CD4-positive, alpha-beta memory T cell (primary cell): ENCODE data around the gene DIP2C. TPM values are rescaled to one million over a fixed set of nuclear protein-coding genes. Genes with fewer than 3 reads are reported as not detected.

Experiments
- CTCF ChIA-PET: fragments of 350-600 bp; sonication (Branson Sonifier 250); formaldehyde crosslinking; loops from one replicate; lab custom pipeline; 2021; ENCODE audit warnings: inconsistent platforms; ENCODE audit not compliant: partially characterized antibody; lab: Charles Lee
- POLR2A ChIA-PET: fragments of 350-600 bp; sonication (Branson Sonifier 250); formaldehyde crosslinking; loops from one replicate; lab custom pipeline; 2021; ENCODE audit not compliant: partially characterized antibody; lab: Charles Lee
- DNase-seq, 5 donors: peaks; one replicate each; pipeline versions ENCODE4 v3.0.0 to v3.0.0-alpha.2; 2020 to 2022; ENCODE audit warnings: mixed read lengths in 1 of 5
- H3K27ac ChIP-seq: one replicate; pipeline ENCODE4 v1.7.0; 2013; ENCODE audit warnings: low read depth, low read length
- H3K27me3 ChIP-seq: 2 replicates; pipeline ENCODE4 v1.7.0; 2013; ENCODE audit warnings: mild to moderate bottlenecking, low read length, moderate library complexity; ENCODE audit not compliant: insufficient read depth
- H3K36me3 ChIP-seq: 2 replicates; pipeline ENCODE4 v1.7.0; 2013; ENCODE audit warnings: mild to moderate bottlenecking, low read length, moderate library complexity; ENCODE audit not compliant: insufficient read depth
- H3K4me1 ChIP-seq: 2 replicates; pipeline ENCODE4 v1.7.0; 2013; ENCODE audit warnings: mild to moderate bottlenecking, low read length, moderate library complexity; ENCODE audit not compliant: insufficient read depth
- H3K4me3 ChIP-seq, 2 donors: one replicate each; pipeline ENCODE4 v1.7.0; 2013; ENCODE audit warnings: low read length in 2 of 2, mild to moderate bottlenecking in 1 of 2
- H3K9me3 ChIP-seq, 2 donors: one replicate each; pipeline ENCODE4 v1.7.0; 2013; ENCODE audit warnings: low read length in 2 of 2, control low read depth in 1 of 2; ENCODE audit not compliant: control insufficient read depth in 1 of 2
- H3K27ac Mint-ChIP-seq, 7 donors: one replicate each; pipeline ENCODE4 v1.8.0; 2020 to 2021; ENCODE audit warnings: mixed read lengths in 7 of 7, mild to moderate bottlenecking in 6 of 7, inconsistent platforms in 3 of 7, moderate library complexity in 3 of 7
- H3K27me3 Mint-ChIP-seq, 2 donors: one replicate each; pipeline ENCODE4 v1.8.0; 2020 to 2021; ENCODE audit warnings: mixed read lengths in 2 of 2
- H3K36me3 Mint-ChIP-seq, 2 donors: one replicate each; pipeline ENCODE4 v1.8.0; 2020 to 2021; ENCODE audit warnings: mixed read lengths in 2 of 2, inconsistent platforms in 1 of 2, mild to moderate bottlenecking in 1 of 2
- H3K4me1 Mint-ChIP-seq, 4 donors: one replicate each; pipeline ENCODE4 v1.8.0; 2020 to 2021; ENCODE audit warnings: mixed read lengths in 4 of 4, mild to moderate bottlenecking in 1 of 4
- H3K4me3 Mint-ChIP-seq, 8 donors: one replicate each; pipeline ENCODE4 v1.8.0; 2020 to 2021; ENCODE audit warnings: mixed read lengths in 8 of 8, mild to moderate bottlenecking in 7 of 8, moderate library complexity in 6 of 8, inconsistent platforms in 3 of 8
- H3K9me3 Mint-ChIP-seq, 8 donors: one replicate each; pipeline ENCODE4 v1.8.0; 2020 to 2021; ENCODE audit warnings: mixed read lengths in 8 of 8, mild to moderate bottlenecking in 5 of 8, inconsistent platforms in 3 of 8, moderate library complexity in 1 of 8
- intact Hi-C: fragments of 100-400 bp; cut with micrococcal nuclease; formaldehyde crosslinking; loops from one replicate; pipeline ENCODE4 v1.15.1; 2023
- polyA plus RNA-seq, 2 donors: library from polyadenylated mRNA; unstranded; fragments of 300-500 nt; fragmentation: Illumina TruSeq; gene quantifications; one replicate each; pipeline ENCODE4 v1.2.3, GENCODE V29; 2021
- total RNA-seq, 2 experiments: library from RNA; stranded (reverse); gene quantifications; one replicate each; pipeline ENCODE4 v1.2.3, GENCODE V29; 2021

Gene DIP2C
- total and polyA plus RNA-seq, 4 experiments from 2014 or later = 1.1 to 6.0 (median 3.9) TPM

DNA sequence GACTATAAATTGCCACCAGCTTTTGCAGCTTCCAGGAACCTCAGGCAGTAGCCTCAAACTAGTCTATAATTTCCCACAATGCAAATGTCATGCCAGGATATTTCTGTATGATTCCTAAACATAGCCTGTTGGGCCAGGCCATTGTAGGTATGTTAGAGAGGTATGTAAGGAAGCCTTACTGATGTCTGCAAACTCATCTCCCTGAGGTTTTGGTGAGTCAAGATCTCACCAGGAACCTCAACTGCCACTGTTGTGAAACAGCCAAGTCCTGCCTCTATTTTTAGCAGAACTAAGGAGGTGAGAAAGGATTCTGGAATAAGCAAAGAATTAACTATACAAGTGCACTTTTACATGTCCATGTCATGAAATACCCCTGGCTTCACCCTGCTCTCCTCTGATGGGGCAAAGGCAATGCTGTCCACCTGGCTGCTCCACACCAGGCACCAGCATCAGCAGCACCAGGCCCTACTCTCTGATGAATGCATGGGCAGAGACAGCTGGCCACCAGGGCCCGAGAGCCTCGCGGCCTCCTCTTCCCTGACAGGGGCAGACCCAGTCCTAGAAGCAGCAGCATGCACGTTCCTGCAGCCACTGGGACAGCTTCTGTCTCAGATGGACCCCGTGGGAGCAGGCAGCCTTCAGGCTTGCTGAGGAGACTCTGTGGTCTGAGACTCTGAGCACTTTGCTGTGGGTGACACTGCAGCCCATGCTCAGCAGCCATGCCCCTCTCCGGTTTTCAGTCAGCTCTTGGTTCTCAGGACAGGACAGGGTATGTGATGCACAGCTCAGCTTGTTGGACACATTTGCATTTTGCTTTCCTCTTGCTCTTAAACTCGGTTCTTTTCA, 407.0 kb downstream of the DIP2C start:
- no peak overlapping the region for H3K27ac Mint-ChIP-seq
- H3K4me3 Mint-ChIP-seq = no peak overlapping the region
- intact Hi-C loops = no loop called here

DNA sequence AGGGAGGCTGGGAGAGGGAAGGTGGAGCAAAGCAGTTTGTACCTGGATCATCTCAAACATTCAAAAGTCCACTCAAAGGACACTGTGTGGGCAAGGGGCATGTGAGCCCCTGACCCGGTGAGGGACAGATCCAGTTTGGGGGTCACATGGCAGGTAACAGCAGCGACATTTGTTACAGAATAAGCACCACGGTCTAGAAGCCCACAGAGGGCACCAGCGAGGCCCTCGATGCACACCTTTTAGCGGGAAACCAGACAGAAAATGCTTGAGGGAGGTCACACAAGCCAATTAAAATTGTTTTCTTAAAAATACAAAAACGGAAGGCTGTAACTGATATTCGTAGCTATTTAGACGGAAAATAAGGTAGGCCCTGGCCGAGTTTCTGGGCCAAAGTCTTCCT, 409.8 kb downstream of the DIP2C start:
- no peaks in the 10 kb centered on the region for H3K9me3 Mint-ChIP-seq
- H3K27ac Mint-ChIP-seq = peak overlapping the region in 2 of 7 donors; percentile 47 to 77
- H3K27me3 ChIP-seq = no peaks in the 10 kb centered on the region
- no peaks in the 10 kb centered on the region for H3K9me3 ChIP-seq
- H3K36me3 ChIP-seq = no peaks in the 10 kb centered on the region
- ChIA-PET POLR2A (no interaction called here), CTCF (interaction anchor here (0.7 kb wide), 1 partner anchor 23 kb away, joined by 5 read pairs; no protein-coding TSS in a partner anchor)
- H3K27me3 Mint-ChIP-seq = no peaks in the 10 kb centered on the region
- H3K4me1 Mint-ChIP-seq = peaks cover 10 to 18% (median 11%) of the 10 kb centered on the region in 4 donors
- peaks cover 9% of the 10 kb centered on the region for H3K4me1 ChIP-seq
- no peak overlapping the region for H3K4me3 ChIP-seq
- intact Hi-C loops = loop anchor here (5.0 kb wide), 1 partner anchor 193 kb away; no protein-coding TSS in a partner anchor
- H3K27ac ChIP-seq = no peak overlapping the region
- H3K4me3 Mint-ChIP-seq = no peak overlapping the region
- H3K36me3 Mint-ChIP-seq = peaks cover 28 to 46% of the 10 kb centered on the region in 2 donors
- no peak for DNase-seq

More for the DNA sequence above, 407.0 kb downstream of the DIP2C start:
- H3K27ac ChIP-seq = no peak overlapping the region
- H3K4me1 Mint-ChIP-seq = peaks cover 9 to 18% (median 13%) of the 10 kb centered on the region in 4 donors
- no peak for DNase-seq
- peaks cover 39 to 55% of the 10 kb centered on the region in 2 donors for H3K36me3 Mint-ChIP-seq
- POLR2A ChIA-PET = no interaction called here
- no peak overlapping the region for H3K4me3 ChIP-seq
- no peaks in the 10 kb centered on the region for H3K36me3 ChIP-seq
- H3K27me3 ChIP-seq = no peaks in the 10 kb centered on the region
- no peaks in the 10 kb centered on the region for H3K9me3 ChIP-seq
- CTCF ChIA-PET = no interaction called here
- peaks cover 9% of the 10 kb centered on the region for H3K4me1 ChIP-seq
- H3K9me3 Mint-ChIP-seq = no peaks in the 10 kb centered on the region
- H3K27me3 Mint-ChIP-seq = no peaks in the 10 kb centered on the region

DNA sequence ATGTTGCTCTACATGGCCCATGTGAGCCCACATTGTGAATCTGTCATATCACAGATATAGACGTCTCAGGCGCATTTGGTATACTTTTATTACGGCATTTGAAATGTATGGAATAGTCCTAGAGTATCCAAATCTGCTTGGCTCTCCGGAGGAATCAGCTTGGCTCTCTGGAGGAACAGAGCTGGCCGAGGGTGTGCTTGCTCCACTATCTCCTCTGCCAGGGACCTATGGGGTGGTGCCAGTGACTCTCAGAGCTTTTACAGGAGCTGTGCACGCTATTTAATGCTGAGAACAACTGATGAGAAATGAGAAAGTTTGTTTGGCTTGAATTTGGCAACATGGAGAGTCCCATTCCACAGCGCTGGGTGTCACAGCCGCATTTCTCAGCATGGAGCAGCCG, 410.2 kb downstream of the DIP2C start:
- no peaks in the 10 kb centered on the region for H3K27me3 Mint-ChIP-seq
- Histone ChIP-seq H3K27me3 (no peaks in the 10 kb centered on the region), H3K9me3 (no peaks in the 10 kb centered on the region), H3K4me3 (no peak overlapping the region), H3K4me1 (peaks cover 7% of the 10 kb centered on the region), H3K27ac (no peak overlapping the region), H3K36me3 (no peaks in the 10 kb centered on the region)
- H3K4me1 Mint-ChIP-seq = peaks cover 8 to 15% (median 9%) of the 10 kb centered on the region in 4 donors
- POLR2A ChIA-PET = no interaction called here
- no peak overlapping the region for H3K4me3 Mint-ChIP-seq
- H3K36me3 Mint-ChIP-seq = peaks cover 25 to 42% of the 10 kb centered on the region in 2 donors
- H3K27ac Mint-ChIP-seq = peak overlapping the region in 2 of 7 donors; percentile 47 to 77
- DNase-seq = no peak
- no peaks in the 10 kb centered on the region for H3K9me3 Mint-ChIP-seq
- CTCF ChIA-PET = interaction anchor here (0.7 kb wide), 1 partner anchor 24 kb away, joined by 5 read pairs; no protein-coding TSS in a partner anchor
- intact Hi-C loops = loop anchor here (5.0 kb wide), 1 partner anchor 193 kb away; no protein-coding TSS in a partner anchor

DNA sequence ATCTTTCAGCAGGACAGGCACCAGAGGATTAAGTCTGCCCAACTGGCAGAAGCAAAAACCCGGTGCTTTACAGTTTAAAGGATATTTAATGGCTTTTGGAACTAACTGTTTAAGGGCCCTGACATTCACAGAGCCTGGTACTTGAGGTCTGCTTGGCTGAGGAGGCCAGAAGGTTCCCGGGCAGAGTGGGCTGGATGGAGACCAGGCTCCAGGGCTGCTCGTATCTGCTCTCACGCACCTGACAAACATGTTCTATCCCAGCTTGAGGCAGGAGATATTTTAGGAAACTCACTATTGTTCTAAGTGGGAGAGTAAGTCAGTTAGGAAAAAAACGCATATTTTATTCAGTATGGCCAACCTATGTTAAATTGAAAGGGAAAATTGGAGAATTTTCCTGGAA, 410.8 kb downstream of the DIP2C start:
- H3K27me3 Mint-ChIP-seq = no peaks in the 10 kb centered on the region
- peaks cover 24 to 39% of the 10 kb centered on the region in 2 donors for H3K36me3 Mint-ChIP-seq
- DNase-seq = no peak
- intact Hi-C loops = loop anchor here (5.0 kb wide), 1 partner anchor 194 kb away; no protein-coding TSS in a partner anchor
- no peaks in the 10 kb centered on the region for H3K9me3 Mint-ChIP-seq
- peak overlapping the region in 1 of 7 donors; percentile 41 for H3K27ac Mint-ChIP-seq
- no peaks in the 10 kb centered on the region for H3K9me3 ChIP-seq
- POLR2A ChIA-PET = no interaction called here
- no peak overlapping the region for H3K4me3 ChIP-seq
- no peak overlapping the region for H3K4me3 Mint-ChIP-seq
- no peaks in the 10 kb centered on the region for H3K27me3 ChIP-seq
- no peak overlapping the region for H3K27ac ChIP-seq
- H3K4me1 Mint-ChIP-seq = peaks cover 3 to 10% (median 4%) of the 10 kb centered on the region in 4 donors
- peaks cover 2% of the 10 kb centered on the region for H3K4me1 ChIP-seq
- CTCF ChIA-PET = no interaction called here
- no peaks in the 10 kb centered on the region for H3K36me3 ChIP-seq

DNA sequence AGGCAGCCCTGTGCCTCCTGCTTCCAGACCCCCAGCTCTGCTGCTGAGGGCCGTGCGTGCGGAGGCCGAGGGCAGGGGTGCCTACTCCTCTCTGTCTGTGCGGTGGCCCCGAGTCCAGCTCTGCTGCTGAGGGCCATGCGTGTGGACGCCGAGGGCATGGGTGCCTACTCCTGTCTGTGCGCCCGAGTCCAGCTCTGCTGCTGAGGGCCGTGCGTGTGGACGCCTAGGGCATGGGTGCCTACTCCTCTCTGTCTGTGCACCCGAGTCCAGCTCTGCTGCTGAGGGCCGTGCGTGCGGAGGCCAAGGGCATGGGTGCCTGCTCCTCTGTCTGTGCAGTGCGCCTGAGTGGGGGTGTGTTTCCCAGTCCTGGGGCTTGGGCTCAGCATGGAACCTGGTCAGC, 411.5 kb downstream of the DIP2C start:
- no peaks in the 10 kb centered on the region for H3K9me3 ChIP-seq
- Mint-ChIP-seq H3K27me3 (no peaks in the 10 kb centered on the region), H3K9me3 (no peaks in the 10 kb centered on the region), H3K27ac (no peak overlapping the region), H3K4me3 (no peak overlapping the region), H3K4me1 (peaks cover 0 to 7% (median under 1%) of the 10 kb centered on the region in 4 donors), H3K36me3 (peaks cover 18 to 37% of the 10 kb centered on the region in 2 donors)
- no peaks in the 10 kb centered on the region for H3K36me3 ChIP-seq
- no peak overlapping the region for H3K4me3 ChIP-seq
- DNase-seq = no peak
- no peaks in the 10 kb centered on the region for H3K4me1 ChIP-seq
- ChIA-PET CTCF (no interaction called here), POLR2A (no interaction called here)
- intact Hi-C loops = loop anchor here (5.0 kb wide), 1 partner anchor 194 kb away; no protein-coding TSS in a partner anchor
- no peak overlapping the region for H3K27ac ChIP-seq
- H3K27me3 ChIP-seq = no peaks in the 10 kb centered on the region

DNA sequence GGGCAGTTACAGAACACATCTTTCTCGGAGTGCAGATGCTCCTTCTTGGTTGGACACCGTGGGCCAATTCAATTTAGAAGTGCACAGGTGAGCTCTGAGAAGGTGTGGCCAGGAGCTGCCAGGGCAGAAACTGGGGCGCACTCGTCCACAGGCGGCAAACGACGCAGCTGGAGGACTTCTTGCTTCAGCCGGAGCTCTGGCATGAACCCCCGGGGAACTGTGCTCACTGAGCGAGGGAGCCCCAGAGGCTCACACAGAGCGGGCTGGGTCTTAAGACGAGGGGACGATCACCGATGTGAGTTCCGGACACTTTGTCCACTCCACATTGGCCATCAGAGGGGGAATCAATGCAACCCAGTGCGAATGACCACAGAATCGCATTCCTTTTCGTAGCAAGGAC, 413.8 kb downstream of the DIP2C start:
- no peaks in the 10 kb centered on the region for H3K4me1 ChIP-seq
- ChIA-PET CTCF (interaction anchor here (0.6 kb wide), 1 partner anchor 68 kb away, joined by 3 read pairs; no protein-coding TSS in a partner anchor), POLR2A (no interaction called here)
- Mint-ChIP-seq H3K27me3 (no peaks in the 10 kb centered on the region), H3K9me3 (no peaks in the 10 kb centered on the region), H3K27ac (no peak overlapping the region), H3K36me3 (peaks cover 9 to 25% of the 10 kb centered on the region in 2 donors), H3K4me3 (no peak overlapping the region), H3K4me1 (peaks cover 0 to 7% (median under 1%) of the 10 kb centered on the region in 4 donors)
- no peak overlapping the region for H3K4me3 ChIP-seq
- DNase-seq = no peak
- no peak overlapping the region for H3K27ac ChIP-seq
- no peaks in the 10 kb centered on the region for H3K9me3 ChIP-seq
- intact Hi-C loops = loop anchor here (5.0 kb wide), 1 partner anchor 197 kb away; no protein-coding TSS in a partner anchor
- no peaks in the 10 kb centered on the region for H3K36me3 ChIP-seq
- no peaks in the 10 kb centered on the region for H3K27me3 ChIP-seq

DNA sequence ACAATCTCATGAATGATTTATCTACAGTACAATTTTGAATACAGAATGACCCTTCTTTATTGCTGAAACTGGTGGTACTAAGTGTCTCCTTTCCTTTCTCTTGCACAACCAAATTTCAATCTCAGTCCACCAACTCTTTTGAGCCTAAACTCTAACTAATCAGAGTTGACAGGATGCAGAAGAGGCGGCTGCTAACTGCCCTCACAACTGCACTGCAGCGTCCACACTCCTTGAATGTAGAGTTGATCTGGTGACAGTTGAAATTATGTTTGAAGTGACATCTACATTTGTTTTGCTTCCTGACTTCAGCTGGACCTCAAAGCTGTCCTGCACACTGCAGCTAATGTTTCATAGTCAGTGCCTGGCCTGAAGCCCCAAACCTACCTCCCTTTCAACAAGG, 414.6 kb downstream of the DIP2C start:
- intact Hi-C loops = loop anchor here (5.0 kb wide), 1 partner anchor 197 kb away; no protein-coding TSS in a partner anchor
- POLR2A ChIA-PET = no interaction called here

More for the DNA sequence above, 414.6 kb downstream of the DIP2C start:
- no peaks in the 10 kb centered on the region for H3K36me3 ChIP-seq
- Mint-ChIP-seq H3K4me1 (peaks cover 0 to 7% (median under 1%) of the 10 kb centered on the region in 4 donors), H3K9me3 (no peaks in the 10 kb centered on the region), H3K36me3 (peaks cover 6 to 19% of the 10 kb centered on the region in 2 donors), H3K4me3 (no peak overlapping the region), H3K27me3 (no peaks in the 10 kb centered on the region), H3K27ac (peak overlapping the region in 1 of 7 donors; percentile 32)
- no peak overlapping the region for H3K27ac ChIP-seq
- no peak overlapping the region for H3K4me3 ChIP-seq
- H3K27me3 ChIP-seq = no peaks in the 10 kb centered on the region
- H3K9me3 ChIP-seq = no peaks in the 10 kb centered on the region
- CTCF ChIA-PET = interaction anchor here (0.6 kb wide), 1 partner anchor 69 kb away, joined by 3 read pairs; no protein-coding TSS in a partner anchor
- no peak for DNase-seq
- H3K4me1 ChIP-seq = no peaks in the 10 kb centered on the region
